ENCODE measurements around the gene SLC25A22. TPM values are rescaled to one million over a fixed set of nuclear protein-coding genes. Genes with fewer than 3 reads are reported as not detected.
A peak's percentile ranks its signal among the peaks of the same experiment; 100 is the strongest.

Gene SLC25A22
- total and polyA plus RNA-seq, 9 of the 15 experiments (the other 6 are each of a cell fraction or from before 2014, with no cell fraction given), result 0.41 to 55.4 (median 11.4) TPM

DNA sequence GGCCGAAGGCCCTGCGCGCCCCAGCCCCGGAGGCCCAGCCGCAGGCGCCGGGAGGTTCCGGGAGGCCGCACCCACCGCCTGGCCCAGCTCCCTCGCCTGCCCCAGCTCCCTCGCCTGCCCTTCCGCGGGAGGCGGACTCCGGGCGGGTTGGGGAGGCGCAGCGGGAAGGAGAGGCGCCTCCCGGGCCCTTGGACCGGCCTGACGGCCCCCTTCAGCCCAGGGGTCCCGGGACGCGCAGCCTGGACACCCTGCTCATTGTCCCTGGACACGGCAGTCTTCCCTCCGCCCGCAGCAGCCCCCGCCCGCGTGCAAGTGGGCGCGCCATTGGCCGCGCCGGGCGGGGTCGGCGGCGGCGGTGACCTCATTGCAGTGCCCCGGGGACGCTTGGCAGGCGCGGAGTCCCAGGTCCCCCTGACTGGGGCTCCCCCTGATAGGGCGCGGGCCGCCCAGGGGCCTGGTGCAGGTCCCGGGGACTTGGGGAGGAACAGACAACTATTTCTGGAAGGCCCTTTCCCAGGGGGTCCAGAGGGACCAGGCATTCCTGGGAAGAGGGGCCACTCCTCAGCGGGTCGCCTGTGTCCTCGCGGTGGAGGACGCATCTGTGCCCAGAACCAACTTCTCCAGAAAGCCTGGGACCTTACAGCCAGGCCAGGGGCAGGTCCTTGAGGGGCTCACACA lies 35.2 kb upstream of the SLC25A22 start (continued):
- TF ChIP-seq, protein P1, sequence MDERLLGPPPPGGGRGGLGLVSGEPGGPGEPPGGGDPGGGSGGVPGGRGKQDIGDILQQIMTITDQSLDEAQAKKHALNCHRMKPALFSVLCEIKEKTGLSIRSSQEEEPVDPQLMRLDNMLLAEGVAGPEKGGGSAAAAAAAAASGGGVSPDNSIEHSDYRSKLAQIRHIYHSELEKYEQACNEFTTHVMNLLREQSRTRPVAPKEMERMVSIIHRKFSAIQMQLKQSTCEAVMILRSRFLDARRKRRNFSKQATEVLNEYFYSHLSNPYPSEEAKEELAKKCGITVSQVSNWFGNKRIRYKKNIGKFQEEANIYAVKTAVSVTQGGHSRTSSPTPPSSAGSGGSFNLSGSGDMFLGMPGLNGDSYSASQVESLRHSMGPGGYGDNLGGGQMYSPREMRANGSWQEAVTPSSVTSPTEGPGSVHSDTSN (CRISPR knock-in tag; IDR thresholded peaks at IDR 0.05; ENCODE audit: low read depth), result no peak
- TF ChIP-seq, protein P1 (tag; conservative IDR thresholded peaks at IDR 0.05; ENCODE audit: low read depth), result no peak
- TF ChIP-seq, protein P2, sequence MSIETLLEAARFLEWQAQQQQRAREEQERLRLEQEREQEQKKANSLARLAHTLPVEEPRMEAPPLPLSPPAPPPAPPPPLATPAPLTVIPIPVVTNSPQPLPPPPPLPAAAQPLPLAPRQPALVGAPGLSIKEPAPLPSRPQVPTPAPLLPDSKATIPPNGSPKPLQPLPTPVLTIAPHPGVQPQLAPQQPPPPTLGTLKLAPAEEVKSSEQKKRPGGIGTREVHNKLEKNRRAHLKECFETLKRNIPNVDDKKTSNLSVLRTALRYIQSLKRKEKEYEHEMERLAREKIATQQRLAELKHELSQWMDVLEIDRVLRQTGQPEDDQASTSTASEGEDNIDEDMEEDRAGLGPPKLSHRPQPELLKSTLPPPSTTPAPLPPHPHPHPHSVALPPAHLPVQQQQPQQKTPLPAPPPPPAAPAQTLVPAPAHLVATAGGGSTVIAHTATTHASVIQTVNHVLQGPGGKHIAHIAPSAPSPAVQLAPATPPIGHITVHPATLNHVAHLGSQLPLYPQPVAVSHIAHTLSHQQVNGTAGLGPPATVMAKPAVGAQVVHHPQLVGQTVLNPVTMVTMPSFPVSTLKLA (conservative IDR thresholded peaks at IDR 0.05), result peak in 1 of 2 experiments; percentile 55; a peak in 3 of 4 replicates
- TF ChIP-seq, protein P3, sequence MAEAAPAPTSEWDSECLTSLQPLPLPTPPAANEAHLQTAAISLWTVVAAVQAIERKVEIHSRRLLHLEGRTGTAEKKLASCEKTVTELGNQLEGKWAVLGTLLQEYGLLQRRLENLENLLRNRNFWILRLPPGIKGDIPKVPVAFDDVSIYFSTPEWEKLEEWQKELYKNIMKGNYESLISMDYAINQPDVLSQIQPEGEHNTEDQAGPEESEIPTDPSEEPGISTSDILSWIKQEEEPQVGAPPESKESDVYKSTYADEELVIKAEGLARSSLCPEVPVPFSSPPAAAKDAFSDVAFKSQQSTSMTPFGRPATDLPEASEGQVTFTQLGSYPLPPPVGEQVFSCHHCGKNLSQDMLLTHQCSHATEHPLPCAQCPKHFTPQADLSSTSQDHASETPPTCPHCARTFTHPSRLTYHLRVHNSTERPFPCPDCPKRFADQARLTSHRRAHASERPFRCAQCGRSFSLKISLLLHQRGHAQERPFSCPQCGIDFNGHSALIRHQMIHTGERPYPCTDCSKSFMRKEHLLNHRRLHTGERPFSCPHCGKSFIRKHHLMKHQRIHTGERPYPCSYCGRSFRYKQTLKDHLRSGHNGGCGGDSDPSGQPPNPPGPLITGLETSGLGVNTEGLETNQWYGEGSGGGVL (CRISPR knock-in tag; IDR thresholded peaks at IDR 0.05), result no peak
- no peak for TF ChIP-seq KAT2B (IDR thresholded peaks at IDR 0.05; ENCODE audit: low read depth, low read length)
- TF ChIP-seq PTTG1 (tag; IDR thresholded peaks at IDR 0.05; ENCODE audit: low read depth), result no peak
- TF ChIP-seq, protein P4, sequence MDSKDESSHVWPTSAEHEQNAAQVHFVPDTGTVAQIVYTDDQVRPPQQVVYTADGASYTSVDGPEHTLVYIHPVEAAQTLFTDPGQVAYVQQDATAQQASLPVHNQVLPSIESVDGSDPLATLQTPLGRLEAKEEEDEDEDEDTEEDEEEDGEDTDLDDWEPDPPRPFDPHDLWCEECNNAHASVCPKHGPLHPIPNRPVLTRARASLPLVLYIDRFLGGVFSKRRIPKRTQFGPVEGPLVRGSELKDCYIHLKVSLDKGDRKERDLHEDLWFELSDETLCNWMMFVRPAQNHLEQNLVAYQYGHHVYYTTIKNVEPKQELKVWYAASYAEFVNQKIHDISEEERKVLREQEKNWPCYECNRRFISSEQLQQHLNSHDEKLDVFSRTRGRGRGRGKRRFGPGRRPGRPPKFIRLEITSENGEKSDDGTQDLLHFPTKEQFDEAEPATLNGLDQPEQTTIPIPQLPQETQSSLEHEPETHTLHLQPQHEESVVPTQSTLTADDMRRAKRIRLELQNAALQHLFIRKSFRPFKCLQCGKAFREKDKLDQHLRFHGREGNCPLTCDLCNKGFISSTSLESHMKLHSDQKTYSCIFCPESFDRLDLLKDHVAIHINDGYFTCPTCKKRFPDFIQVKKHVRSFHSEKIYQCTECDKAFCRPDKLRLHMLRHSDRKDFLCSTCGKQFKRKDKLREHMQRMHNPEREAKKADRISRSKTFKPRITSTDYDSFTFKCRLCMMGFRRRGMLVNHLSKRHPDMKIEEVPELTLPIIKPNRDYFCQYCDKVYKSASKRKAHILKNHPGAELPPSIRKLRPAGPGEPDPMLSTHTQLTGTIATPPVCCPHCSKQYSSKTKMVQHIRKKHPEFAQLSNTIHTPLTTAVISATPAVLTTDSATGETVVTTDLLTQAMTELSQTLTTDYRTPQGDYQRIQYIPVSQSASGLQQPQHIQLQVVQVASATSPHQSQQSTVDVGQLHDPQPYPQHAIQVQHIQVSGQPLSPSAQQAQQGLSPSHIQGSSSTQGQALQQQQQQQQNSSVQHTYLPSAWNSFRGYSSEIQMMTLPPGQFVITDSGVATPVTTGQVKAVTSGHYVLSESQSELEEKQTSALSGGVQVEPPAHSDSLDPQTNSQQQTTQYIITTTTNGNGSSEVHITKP (IDR thresholded peaks at IDR 0.05; ENCODE audit: partially characterized antibody), result peak; percentile 13
- 0 out of 2 replicates have a peak, but pooled peaks have one; percentile 26 for TF ChIP-seq HNRNPL (IDR thresholded peaks at IDR 0.05; ENCODE audit: low read depth, low read length)
- peak; percentile 81 for TF ChIP-seq RBFOX2 (IDR thresholded peaks at IDR 0.05; ENCODE audit: low read depth, low read length)
- TF ChIP-seq POLR2AphosphoS5 (IDR thresholded peaks at IDR 0.05; ENCODE audit: control insufficient read depth, insufficient read depth, low read depth, low read length), result peak; percentile 37; the same call in 1 of the 2 replicates
- TF ChIP-seq ZNF436 (CRISPR knock-in tag; IDR thresholded peaks at IDR 0.05), result no peak
- peak in 1 of 2 experiments; percentile 60; a peak in 1 of 4 replicates for TF ChIP-seq HDAC1 (IDR thresholded peaks at IDR 0.05)
- peak; percentile 14 for TF ChIP-seq CCNT2 (IDR thresholded peaks at IDR 0.05; ENCODE audit: borderline replicate concordance, extremely low read depth, insufficient read length, low read depth, low read length)
- TF ChIP-seq JUN (IDR thresholded peaks at IDR 0.05; ENCODE audit: borderline replicate concordance, low read depth, low read length), result peak; percentile 75; the same call in 1 of the 2 replicates
- TF ChIP-seq JUN (CRISPR knock-in tag; IDR thresholded peaks at IDR 0.05; ENCODE audit: borderline replicate concordance), result no peak

Data from K562 (cell line).